ENCODE results near the gene MC4R.
"Not testable (repeated sequence)": the region's sequence is repeated elsewhere in the genome, so short reads cannot be mapped to it uniquely, and the experiment has no call there.

MC4R gene

DNA sequence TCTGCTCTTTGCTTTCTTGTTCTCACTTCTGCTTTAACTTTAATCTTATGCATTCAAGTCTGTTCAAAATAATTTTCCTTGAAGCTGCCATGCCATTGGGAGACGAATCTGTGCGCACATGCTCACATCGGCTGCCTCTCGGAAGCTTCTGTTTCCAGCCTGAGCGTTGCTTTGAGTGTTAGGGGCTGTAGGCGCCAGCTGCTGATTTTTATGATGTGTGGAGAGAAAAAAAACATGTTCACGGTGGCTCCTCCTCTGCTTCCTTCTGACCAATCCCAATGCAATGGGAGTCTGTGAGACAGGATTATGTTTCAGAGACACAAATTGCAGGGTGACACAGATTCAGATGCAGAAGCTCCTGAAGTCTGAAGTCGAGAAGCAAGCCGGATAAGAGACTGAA is at the start of gene MC4R:
Gene MC4R (minus strand): TSS at position 180 of the 400 bp plus-strand sequence. CDS start 426 bp downstream, outside the sequence.
- TF ChIP-seq, protein P1, sequence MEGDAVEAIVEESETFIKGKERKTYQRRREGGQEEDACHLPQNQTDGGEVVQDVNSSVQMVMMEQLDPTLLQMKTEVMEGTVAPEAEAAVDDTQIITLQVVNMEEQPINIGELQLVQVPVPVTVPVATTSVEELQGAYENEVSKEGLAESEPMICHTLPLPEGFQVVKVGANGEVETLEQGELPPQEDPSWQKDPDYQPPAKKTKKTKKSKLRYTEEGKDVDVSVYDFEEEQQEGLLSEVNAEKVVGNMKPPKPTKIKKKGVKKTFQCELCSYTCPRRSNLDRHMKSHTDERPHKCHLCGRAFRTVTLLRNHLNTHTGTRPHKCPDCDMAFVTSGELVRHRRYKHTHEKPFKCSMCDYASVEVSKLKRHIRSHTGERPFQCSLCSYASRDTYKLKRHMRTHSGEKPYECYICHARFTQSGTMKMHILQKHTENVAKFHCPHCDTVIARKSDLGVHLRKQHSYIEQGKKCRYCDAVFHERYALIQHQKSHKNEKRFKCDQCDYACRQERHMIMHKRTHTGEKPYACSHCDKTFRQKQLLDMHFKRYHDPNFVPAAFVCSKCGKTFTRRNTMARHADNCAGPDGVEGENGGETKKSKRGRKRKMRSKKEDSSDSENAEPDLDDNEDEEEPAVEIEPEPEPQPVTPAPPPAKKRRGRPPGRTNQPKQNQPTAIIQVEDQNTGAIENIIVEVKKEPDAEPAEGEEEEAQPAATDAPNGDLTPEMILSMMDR (conservative IDR thresholded peaks at IDR 0.05; ENCODE audit: low read depth, low read length) = no peak
- H3K4me3 ChIP-seq (ENCODE audit: low read length) = peak within 1 kb of the TSS; percentile 35
- DNase-seq (ENCODE audit: low read depth) = peak; percentile 64

DNA sequence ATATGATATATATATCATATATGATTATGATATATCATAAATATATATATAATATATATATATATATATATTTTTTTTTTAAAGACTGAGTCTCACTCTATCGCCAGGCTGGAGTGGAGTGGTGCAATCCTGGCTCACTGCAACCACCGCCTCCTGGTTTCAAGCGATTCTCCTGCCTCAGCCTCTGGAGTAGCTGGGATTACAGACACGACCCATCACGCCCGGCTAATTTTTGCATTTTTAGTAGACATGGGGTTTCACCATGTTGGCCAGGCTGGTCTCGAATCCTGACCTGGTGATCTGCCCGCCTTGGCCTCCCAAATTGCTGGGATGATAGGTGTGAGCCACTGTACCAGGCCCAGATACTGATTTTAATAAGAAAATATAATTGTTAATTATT is 49.7 kb upstream of the MC4R start:
- not testable (repeated sequence) for DNase-seq (ENCODE audit: low read depth)

DNA sequence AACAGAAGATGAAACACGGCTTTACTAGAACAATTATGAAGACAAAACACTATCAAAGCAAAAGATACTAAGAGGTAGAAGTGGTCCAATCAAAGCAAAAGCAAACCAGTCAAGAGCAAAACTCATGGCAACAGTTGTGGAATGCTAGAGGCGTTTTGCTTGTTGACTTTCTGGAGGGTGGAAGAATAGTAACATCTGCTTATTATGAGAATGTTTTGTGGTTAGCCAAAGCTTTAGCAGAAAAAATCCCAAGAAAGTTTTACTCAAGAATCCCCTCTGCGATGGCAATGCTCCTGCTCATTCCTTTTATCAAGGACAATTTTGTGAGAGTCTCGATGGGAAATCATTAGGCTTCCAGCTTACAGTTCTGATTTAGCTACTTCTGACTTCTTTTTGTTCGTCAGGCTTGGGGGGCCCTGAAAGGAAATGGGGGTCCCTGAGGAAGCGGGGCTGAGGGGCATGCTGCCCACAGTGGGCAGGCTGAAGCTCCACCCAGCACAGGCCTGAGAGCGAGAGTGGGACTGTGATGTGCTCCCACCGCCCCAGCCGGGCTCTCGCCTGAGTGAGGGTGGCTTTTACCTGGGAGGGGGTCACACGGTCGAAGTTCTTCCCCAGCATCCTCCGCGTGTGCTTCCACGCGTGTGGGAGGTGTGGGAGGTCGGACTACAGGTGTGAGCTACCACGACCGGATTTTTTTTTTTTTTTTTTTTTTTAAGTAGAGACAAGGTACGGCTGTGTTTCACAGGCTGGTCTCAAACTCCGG is 49.0 kb upstream of the MC4R start:
- H3K4me3 ChIP-seq (ENCODE audit: low read length) = no peak overlapping the region
- DNase-seq (ENCODE audit: low read depth) = no peak
- TF ChIP-seq, protein P1 (conservative IDR thresholded peaks at IDR 0.05; ENCODE audit: low read depth, low read length) = no peak

More for the DNA sequence above, 49.7 kb upstream of the MC4R start:
- not testable (repeated sequence) for H3K4me3 ChIP-seq (ENCODE audit: low read length)

DNA sequence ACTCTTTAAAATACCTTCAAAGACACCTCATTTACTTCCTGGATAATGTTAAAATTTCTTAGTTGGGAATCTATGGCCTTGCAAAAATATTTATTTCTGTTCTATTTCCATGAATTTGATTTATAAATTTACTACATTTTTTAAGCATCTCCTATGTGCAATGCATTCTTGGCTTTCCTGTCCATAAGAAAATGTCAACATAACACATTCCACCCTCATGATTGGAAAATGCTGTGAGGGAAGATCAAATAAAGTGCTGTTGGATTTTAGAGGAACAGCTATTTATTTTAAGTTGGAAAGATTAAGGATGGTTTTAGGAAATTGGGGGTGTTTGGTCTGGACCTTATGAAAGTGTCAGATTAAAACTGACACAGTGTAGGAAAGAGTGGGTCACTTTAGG is 45.4 kb upstream of the MC4R start:
- DNase-seq (ENCODE audit: low read depth) = no peak
- no peak overlapping the region for H3K4me3 ChIP-seq (ENCODE audit: low read length)
- TF ChIP-seq, protein P1 (conservative IDR thresholded peaks at IDR 0.05; ENCODE audit: low read depth, low read length) = no peak

DNA sequence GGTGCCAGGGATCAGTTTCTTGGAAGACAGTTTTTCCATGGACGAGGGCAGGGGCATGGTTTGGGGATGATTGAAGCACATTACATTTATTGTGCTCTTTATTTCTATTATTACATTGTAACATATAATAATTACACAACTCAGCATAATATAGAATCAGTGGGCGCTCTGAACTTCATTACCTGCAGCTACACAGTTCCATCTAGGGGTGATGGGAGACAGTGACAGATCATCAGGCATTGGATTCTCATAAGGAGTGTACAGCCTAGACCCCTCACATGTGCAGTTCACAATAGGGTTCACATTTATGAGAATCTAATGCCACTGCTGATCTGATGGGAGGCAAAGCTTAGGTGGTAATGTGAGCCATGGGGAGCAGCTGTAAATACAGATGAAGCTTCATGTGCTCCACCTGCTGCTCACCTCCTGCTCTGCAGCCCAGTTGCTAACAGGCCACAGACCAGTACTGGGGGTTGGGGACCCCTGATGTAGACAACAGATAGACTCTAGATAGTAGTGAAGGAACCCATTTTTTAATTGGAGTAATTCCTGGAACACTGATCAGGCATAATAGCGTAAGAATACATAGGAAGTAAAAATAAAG is 41.5 kb upstream of the MC4R start:
- no peak for DNase-seq (ENCODE audit: low read depth)
- TF ChIP-seq, protein P1 (conservative IDR thresholded peaks at IDR 0.05; ENCODE audit: low read depth, low read length) = peak; percentile 58
- no peak overlapping the region for H3K4me3 ChIP-seq (ENCODE audit: low read length)

DNA sequence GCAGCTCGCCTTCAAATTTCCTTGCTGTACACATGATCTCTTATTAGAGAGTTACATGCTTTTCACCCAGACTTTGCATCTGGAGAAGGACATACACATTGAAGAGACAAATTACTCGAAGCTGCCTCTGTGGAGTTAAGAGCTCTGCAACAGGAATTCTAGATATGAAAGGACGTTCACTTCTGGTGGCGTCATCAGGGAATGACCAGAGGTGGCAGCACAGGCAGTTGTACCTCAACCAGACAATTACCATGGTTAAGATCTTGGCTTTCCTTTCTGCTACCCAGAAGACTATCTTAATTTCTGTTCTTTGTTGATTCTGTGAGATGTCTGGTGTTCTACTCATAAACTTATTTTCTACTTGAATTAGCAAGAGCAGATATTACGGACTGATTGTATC is 39.1 kb upstream of the MC4R start:
- TF ChIP-seq, protein P1 (conservative IDR thresholded peaks at IDR 0.05; ENCODE audit: low read depth, low read length) = peak; percentile 45
- no peak for DNase-seq (ENCODE audit: low read depth)
- no peak overlapping the region for H3K4me3 ChIP-seq (ENCODE audit: low read length)

DNA sequence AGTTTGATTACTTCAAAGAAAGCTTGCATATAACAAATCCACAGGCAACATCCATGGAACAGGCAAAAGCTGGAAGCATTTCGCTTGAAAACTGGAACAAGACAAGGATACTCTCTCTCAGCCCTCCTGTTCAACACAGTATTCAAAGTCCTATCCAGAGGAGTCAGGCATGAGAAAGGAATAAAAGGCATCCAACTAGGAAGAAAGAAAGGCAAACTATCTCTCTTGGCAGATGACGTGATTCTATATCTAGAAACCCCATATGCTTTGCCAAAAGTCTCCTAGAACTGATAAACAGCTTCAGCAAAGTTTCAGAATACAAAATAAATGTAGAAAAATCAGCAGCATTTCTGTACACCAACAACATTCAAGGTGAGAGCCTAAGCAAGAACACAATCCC is 34.1 kb upstream of the MC4R start:
- DNase-seq (ENCODE audit: low read depth) = no peak
- no peak overlapping the region for H3K4me3 ChIP-seq (ENCODE audit: low read length)
- TF ChIP-seq, protein P1 (conservative IDR thresholded peaks at IDR 0.05; ENCODE audit: low read depth, low read length) = no peak

All from retinal pigment epithelial cell (primary cell).